ENCODE measurements around the gene AGAP1. TPM values are rescaled to one million over a fixed set of nuclear protein-coding genes. Genes with fewer than 3 reads are reported as not detected.

AGAP1 gene
- total RNA-seq, 4 donors from 2014 or later: 13.7 to 18.5 (median 17.1) TPM

GRCh38 chr2:235734168-235734567 lies 240.3 kb downstream of the AGAP1 start:
- no peak for TF ChIP-seq POLR2A (IDR thresholded peaks at IDR 0.05)
- no peak for TF ChIP-seq CTCF (IDR thresholded peaks at IDR 0.05)
- no peak for DNase-seq (ENCODE audit: low spot score in 2 of 2)
- 62 to 78% methylated on average over 7 of the region's 7 CpGs for WGBS, 2 donors
- no peak overlapping the region for H3K4me3 ChIP-seq (ENCODE audit: low read depth, poor library complexity, severe bottlenecking)
- intact Hi-C loops (cut with DNase I; ENCODE audit: low total_unique reads): no loop called here

GRCh38 chr2:235734688-235735231 lies 240.9 kb downstream of the AGAP1 start:
- 73 to 77% methylated on average over 21 of the region's 21 CpGs for WGBS, 2 donors
- no peak for DNase-seq (ENCODE audit: low spot score in 2 of 2)
- TF ChIP-seq CTCF (IDR thresholded peaks at IDR 0.05) (no peak), POLR2A (IDR thresholded peaks at IDR 0.05) (no peak)
- H3K4me3 ChIP-seq (ENCODE audit: low read depth, poor library complexity, severe bottlenecking): no peak overlapping the region
- intact Hi-C loops (cut with DNase I; ENCODE audit: low total_unique reads): no loop called here

GRCh38 chr2:235737396-235737795 lies 243.6 kb downstream of the AGAP1 start:
- TF ChIP-seq POLR2A (IDR thresholded peaks at IDR 0.05) (no peak), CTCF (IDR thresholded peaks at IDR 0.05) (no peak)
- H3K4me3 ChIP-seq (ENCODE audit: low read depth, poor library complexity, severe bottlenecking): no peak overlapping the region
- DNase-seq (ENCODE audit: low spot score in 2 of 2): no peak
- WGBS, 2 donors: 88 to 96% methylated on average over 10 of the region's 10 CpGs
- intact Hi-C loops (cut with DNase I; ENCODE audit: low total_unique reads): no loop called here

- intact Hi-C loops (cut with DNase I; ENCODE audit: low total_unique reads): no loop called here
- DNase-seq (ENCODE audit: low spot score in 2 of 2): no peak
Observed at GRCh38 chr2:235737840-235738239, 244.0 kb downstream of the AGAP1 start.

GRCh38 chr2:235739704-235740415 lies 246.0 kb downstream of the AGAP1 start:
- H3K4me3 ChIP-seq (ENCODE audit: low read depth, poor library complexity, severe bottlenecking): no peak overlapping the region
- 93% methylated on average over 29 of the region's 29 CpGs for WGBS, 2 donors
- no peak for TF ChIP-seq CTCF (IDR thresholded peaks at IDR 0.05)
- intact Hi-C loops (cut with DNase I; ENCODE audit: low total_unique reads): loop anchor here (10.0 kb wide), 1 partner anchor 605 kb away; no protein-coding TSS in a partner anchor
- no peak for DNase-seq (ENCODE audit: low spot score in 2 of 2)

More at GRCh38 chr2:235737840-235738239, 244.0 kb downstream of the AGAP1 start:
- H3K4me3 ChIP-seq (ENCODE audit: low read depth, poor library complexity, severe bottlenecking): no peak overlapping the region
- WGBS, 2 donors: 92 to 99% methylated on average over 10 of the region's 10 CpGs
- TF ChIP-seq POLR2A (IDR thresholded peaks at IDR 0.05) (no peak), CTCF (IDR thresholded peaks at IDR 0.05) (no peak)
